Measurements from ENCODE around the gene ME3.
"Not testable (repeated sequence)": the region's sequence is repeated elsewhere in the genome, so short reads cannot be mapped to it uniquely, and the experiment has no call there.

Gene ME3

DNA sequence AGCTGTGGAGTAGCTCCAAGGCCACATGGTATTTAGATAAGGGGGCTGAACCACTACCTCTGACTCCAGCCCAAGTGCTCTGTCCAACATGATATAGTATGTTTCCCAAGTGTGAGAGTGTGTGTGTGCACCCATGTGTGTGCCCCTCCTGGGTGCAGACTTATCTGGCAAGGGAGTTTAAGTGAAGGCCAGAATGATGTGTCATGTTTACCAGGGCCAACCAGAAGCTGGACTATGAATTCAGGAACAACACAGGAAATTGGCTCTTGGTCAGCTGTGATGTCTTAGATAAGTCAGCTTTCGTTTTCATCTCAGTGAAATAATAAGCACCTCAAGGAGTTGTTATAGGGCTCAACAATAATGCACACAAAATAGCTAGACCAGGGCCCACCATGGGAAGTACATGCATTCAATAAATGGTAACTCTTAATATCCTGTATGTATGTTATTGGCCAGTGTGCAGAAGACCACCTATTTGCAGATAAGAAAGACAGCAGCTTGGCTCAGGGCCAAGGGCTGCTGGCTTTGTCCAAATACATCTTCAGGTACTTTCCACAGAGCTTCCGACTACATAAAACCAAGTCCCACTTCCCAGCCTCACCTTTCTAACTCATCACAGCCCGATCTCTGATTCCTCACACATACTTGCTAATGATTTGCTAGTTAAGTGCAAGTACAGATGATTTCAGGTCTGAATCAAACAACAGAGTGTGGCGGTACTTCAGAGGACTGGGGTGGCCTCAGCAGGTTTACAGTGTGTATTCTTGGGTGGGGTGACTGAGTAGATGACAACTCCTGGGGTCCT is 120.9 kb downstream of the ME3 start:
- DNase-seq: no peak

DNA sequence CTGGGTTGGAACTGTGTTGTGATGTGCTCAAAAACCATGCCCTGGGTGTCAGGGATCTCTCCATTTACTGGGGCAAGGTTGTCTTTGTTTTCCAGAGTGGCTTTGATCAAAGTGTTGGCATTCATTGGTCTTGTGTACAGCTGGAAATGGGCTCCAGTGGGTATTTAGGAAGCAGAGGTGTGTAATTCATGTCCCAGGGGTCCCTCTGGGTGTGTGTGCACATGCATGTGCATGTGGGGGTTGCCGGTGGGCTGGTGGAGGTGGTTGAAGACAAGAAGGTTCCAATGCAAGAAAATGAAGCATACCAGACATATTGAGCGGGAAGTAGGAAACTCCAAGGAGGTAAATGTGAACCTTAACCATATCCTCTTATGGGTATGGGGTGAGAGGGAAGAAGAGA is 121.7 kb downstream of the ME3 start:
- DNase-seq: no peak

DNA sequence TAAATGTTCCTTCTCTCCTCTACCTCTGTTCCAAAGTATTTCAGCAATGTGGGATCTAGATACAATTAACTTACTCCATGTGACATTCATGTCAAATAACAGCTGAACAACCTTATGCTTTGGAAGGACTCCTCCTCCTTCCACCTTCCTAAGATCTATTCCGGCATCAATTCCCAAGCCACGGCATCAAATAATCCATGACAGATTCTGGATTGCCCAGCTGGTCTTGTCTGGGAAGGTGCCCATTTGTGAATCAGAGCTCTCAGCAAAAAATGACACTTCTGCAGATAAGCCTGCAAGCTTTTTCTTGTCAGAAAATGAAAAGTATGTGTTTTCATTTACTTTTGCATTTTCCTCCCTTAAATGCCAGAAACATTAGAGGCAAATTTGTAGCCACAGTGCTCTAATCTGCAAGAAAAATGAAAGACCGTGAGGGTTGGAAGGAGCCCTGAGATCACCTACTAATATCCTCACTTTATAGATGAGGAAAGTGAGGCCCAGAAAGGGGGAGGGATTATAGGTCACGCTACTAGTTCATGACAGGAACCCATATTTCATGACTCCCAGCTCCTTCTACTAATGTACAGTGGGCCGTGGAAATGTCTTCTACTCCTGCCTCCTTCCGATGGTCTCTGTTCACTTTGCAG is 124.0 kb downstream of the ME3 start:
- no peak for DNase-seq

DNA sequence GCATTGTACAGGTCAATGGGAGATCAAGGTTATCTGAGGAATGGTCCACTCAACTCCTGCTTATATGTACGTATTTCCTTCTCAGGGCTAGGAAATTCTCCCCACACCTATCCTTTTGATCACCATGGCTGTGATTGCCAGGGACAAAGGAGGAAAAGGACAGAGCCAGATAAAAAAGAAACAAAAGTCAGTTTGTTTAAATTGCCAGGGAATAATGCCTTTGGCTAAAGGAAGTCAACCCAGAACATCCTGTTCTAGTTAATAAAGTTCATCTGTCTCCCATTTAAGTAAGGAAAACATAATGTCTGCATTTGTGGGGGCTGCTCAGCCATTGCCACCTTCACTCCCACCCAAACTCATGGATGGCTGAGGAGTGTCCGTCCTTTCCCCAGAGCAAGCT is 124.7 kb downstream of the ME3 start:
- DNase-seq: no peak

DNA sequence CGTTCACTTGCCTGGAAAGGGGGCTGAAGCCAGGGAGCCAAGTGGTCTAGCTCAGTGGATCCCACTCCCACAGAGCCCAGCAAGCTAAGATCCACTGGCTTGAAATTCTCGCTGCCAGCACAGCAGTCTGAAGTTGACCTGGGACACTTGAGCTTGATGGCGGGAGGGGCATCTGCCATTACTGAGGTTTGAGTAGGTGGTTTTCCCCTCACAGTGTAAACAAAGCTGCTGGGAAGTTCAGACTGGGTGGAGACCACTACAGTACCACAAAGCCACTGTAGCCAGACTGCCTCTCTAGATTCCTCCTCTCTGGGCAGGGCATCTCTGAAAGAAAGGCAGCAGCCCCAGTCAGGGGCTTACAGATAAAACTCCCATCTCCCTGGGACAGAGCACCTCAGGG is 131.1 kb downstream of the ME3 start:
- not testable (repeated sequence) for DNase-seq

DNA sequence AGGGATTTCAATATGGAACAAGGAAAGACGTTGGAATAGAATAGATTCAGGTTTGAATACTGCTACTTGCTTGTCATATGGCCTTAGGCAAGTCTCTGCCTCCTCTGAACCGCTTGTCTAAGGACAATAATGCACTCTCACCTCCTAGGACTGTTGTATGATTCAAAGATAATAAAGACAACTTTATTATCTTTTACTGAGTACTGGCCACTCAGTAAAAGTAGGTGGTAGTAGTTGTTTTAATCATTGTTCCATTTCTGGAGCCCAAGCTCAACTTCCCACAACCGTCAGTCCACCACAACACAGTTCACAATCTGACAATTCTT is 134.2 kb downstream of the ME3 start:
- no peak for DNase-seq

DNA sequence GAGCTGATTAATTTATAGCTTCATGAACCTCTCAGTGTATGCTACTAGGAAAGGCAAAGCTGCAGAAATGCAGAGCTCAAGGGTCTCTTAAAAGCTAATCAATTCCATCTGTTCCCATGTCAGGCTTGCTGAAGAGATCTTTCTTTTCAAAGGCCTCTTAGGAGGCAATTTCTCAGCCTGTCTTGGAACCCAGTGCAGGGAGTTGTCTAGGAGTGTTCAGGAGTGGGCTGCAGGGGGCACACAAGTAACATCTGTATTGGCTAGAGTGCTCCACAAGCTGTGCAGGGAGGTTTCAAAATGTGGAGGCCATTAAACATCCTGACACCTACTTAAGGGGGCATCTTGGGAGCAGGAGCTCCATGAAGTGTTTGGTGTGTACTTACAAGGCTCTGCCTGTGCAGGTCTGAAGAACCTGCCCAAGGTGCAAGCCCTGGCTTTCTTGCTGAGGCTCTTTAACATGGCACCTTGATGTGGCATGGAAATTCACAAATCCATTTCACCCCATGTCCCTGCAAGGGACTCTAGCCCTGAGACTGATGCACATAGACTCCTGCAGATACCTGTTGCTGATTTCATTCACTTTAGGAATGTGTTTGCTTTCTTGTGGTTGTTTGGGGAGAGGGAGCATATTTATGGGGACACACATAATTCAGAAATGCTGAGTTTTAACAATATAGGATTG is 134.7 kb downstream of the ME3 start:
- peak; percentile 64 for DNase-seq

DNA sequence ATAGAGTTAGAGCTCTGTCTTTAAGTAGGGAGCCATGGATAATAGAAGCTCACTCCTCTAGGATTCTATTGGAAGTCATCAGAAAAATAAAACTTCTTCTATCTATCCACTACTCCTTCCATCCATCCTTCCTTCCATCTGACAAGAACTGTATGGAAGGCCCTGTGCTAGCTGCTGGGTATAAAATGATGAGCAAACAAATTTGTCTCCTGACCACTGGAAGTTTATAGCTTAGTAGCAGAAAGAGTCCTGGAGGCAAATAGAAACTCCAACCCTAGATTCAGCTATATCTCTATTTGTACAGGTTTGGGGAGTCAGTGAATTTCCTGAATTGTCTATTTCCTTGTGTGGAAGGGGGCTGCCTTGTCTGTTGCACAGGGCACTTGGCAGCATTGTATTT is 136.6 kb downstream of the ME3 start:
- no peak for DNase-seq

DNA sequence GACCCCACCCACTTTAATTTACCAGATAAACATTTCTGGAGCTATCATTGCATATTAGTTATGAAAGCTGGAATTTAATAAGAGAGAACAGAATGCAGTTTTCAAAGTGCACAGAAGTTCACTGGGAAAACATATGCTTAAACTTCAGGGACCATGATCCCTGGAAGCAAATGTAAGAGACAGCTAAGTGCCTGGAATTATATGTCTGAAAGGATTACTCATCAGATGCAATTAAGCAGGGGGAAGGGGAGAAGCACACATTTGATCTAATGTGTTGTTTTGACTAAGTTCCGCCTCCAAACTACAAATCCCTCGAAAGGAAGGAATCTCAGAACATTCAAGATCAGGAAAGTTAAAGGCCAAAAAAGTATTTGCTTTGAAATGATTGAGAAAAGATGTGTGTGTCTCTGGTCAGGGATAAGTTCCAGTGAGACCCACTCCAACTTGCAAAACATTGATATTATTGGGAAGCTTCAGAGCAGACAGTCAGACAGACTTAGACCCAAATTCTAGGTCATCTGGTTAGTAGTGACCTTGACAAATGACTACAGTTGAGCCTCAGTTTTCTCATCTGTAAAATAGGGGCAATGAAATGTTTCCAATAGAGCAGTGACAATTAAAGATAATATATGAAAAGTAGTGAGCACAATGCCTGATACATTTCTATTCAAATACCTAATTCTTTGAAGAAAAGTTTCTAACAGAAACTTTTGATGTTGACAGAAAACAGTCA is 147.6 kb downstream of the ME3 start:
- no peak for DNase-seq

DNA sequence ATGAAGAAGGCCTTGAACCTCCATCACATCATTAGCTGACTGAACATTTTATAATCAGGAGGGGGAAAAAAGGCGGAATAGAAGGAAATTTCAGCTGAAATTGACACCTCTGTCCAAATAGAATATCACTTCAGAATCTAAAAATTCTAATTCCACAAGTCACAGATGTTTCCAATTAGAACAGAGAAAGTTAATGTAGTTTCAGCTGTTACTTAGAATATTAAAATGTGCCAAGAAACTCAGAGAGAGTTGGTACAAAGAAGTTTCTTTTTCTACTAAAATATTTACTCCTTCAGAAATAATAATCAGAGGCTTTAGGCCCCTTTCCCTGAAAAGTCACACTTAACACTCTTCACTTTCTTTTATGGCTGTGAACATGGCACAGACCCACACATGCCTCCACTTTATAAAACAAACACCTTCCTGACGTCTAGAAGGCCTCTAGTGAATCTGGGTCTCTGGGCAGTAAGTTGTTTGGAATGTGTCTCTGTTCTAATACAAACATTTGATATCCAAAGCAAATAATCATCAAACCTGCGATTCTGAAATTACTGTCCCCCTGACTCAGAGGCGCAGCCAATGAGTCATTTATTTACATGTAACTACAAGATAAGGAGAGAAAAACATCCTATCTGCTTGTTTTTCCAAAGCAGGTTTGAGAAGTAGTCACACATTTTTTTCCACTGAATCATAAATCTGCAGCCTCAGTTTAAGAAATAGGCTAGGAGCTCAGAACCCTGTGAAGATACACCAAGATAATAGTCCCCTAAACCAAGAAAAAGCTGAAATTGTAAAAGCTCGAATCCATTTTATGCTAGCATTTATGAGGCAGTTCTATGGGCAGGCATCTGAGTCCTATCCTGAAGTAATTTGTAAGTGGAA is 148.4 kb downstream of the ME3 start:
- no peak for DNase-seq

DNA sequence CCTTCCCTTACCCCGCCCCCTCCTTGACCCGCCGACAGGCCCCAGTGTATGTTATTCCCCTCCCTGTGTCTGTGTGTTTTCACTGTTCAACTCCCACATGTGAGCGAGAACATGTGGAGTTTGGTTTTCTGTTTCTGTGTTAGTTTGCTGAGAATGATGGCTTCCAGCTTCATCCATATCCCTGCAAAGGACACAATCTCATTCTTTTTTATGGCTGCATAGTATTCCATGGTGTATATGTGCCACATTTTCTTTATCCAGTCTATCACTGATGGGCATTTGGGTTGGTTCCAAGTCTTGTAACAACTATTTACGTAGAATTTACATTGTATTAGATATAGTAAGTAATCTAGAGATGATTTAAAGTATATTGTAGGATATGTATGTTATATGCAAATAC is 149.9 kb downstream of the ME3 start:
- DNase-seq: not testable (repeated sequence)

DNA sequence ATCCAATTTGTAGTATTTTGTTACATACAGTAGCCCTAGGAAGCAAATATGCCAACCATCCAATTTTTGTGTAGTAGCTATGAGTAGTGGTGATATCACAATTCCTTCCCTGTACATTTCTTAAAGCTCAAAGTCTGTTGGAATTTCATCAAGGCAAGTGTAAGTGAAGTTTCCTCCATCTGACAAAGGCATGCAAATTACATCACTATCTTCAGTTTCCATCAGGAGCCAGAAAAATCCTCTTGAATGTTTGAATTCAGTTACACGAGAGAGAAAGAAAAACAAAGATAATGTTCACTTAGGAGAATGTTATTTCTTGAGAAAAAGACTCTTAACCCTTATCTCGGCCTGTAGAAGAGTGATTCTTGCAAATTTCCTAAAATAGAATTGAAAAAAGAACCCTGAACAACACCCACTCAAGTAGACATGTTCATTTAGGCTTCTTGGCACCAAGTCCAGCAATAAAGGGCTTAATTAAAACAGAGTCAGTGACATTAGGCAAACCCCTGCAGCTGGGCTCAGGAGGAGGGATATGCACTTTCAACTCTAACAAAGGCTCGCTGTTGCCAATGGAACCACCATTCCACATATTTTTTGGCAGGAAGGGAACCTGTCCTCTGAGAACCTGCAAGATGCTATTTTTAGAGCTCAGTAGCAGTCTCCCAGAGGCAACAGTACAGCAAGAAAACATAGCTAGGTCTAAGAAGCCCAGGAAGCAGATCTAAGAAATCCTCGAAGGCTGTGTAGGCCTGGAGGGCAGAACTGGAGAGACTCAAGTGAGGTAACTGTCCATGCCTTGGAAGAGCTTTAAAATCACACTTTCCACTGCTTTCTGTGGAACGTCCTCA is 153.1 kb downstream of the ME3 start:
- DNase-seq: peak; percentile 10

DNA sequence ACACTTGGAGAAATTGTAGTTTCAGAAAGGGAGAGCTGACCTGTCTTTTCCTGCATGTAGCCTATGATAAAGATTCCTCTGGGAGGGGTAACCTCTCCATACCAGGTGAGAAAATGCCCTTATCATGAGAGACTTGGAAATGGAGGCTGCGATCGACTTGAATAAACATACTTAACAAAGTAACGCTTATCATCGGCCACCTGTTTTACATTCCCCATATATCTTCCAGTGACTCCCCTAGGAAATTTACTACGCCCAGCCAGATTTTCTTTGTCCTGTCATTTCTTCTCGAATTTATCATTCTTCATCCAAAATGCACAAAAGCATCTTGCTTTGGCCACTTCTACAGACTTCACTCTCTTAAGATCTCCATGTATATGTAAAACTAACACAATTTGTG is 154.2 kb downstream of the ME3 start:
- DNase-seq: no peak

DNA sequence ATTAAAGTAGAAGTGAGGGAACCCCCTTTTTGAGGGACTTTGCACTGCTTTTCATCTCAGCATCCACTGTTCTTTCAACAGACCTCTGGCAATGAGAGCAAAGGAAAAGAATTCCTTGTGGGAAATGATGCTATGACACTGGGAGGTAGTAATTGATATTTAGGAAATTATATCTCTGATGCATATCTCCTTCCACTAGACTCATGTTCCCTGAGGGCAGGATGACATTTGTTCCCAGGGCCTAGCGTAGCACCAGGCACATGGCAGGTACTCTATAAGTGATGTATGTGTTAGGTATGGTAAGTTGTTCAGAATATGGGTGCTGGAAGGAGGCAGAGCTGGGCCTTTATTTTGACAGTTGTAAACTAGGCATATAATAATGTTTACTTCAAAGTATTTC is 154.9 kb downstream of the ME3 start:
- DNase-seq: no peak

DNA sequence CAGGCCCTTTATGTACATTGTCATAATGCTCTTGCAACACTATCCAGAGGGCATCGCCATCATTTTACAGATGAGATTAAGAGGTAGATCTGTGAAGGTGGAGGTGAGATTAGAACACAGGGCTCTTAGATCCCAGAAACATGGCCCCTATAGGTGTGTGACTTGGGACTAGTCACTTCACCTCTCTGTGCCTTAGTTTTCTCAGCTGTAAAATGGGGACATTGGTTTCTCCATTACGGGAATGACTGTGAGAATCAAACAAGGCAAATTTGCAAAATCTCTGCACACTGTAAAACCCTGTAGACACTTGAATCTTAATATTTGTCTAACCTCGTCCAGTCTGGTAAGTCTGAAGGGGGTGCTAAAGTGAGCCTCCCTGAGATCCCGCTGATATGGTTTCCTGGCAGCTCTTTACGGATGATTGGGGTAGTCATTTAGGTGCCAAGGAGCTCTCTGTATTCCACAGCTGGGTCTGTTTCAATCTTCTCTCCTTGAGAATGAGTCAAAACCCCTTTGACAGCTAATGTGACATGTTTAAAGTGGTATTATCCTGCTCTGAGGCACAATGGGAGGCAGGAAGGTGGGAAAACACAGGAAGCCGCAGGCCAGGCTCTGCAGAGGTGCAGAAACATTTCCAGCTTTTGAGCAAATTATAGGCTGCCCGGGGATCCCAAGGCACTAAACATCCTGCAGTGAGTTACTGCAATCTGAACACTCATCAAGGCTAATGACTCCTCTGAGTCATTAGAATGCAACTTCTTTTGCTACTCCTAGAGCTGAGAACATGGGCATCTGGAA is 156.9 kb downstream of the ME3 start:
- peak; percentile 35 for DNase-seq

DNA sequence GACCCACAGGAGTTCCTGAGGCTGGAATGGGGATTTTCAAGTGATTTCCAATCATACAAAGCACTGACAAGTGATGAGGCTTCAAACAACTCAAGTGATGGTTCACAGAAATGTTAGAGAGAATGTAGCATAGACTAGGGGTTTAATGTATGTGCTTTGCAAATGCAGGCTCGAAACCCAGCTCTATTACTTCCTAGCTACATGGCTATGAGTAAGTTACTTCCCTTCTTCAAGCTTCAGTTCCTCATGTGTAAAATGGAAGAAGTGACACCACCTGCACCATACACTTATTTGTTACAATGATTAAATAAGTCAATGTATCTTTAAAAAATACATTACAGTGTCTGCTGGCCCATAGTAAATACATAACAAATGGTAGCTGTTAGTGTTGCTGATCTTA is 158.0 kb downstream of the ME3 start:
- no peak for DNase-seq

DNA sequence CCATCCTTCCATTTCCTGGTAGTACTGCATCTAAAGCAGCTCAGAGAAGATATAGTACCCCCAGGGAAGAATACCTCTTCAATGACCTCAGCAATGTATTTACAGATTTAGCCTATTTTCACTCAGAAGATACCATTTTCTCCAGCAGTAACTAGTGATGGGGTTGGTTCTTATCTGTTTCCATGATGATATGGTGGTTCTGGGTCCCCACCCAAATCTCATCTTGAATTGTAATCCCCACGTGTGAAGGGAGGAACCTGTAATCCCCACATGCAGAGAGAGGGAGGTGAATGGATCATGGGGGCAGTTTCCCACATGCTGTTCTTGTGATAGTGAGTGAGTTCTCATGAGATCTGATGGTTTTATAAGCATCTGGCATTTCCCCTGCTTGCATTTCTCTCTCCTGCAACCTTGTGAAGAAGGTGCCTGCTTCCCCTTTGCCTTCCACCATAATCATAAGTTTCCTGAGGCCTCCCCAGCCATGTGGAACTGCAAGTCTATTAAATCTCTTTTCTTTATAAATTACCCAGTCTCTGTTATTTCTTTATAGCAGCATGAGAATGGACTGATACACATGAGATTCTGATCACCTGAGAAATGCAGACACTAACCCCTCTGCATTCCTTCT is 158.6 kb downstream of the ME3 start:
- no peak for DNase-seq

DNA sequence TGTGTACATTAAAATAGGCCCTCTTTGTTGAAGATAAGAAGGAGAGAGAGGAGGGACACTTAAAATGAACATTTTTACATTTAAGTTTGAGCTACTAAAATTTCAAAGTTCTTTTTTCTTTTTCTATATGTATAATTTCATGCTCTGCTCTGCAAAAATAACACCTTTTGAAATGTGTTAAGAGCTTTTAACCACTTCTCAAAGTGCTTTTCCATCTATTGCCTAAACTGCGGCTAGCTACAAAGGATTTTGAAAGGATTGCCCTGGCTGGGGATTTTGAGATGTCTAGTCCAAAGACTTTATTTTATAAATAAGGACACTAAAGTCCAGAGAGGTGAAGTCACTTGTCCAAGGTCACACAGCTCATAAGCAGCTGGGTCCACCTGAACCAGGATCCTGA is 159.3 kb downstream of the ME3 start:
- DNase-seq: no peak

DNA sequence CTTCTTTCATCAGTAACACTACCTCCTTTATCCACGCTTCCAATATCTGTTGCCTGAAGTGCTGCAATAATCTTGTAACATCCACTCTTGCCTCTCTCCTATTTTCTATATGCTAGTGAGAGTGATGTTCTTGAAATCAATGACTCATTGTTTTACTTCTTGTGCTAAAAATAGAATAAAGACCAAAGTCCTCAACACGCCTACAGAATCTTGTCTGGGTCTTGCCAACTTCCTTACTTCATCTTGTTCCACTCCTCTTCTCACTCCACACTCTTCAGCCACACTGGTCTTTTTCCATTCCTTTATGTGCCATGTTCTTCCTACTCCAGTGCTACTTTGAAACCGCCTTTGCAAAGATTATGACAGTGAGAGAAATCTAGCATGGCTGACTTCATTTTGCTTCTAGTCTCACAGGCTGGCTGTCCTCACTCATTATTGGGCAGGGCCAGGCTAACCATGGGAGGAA is 161.3 kb downstream of the ME3 start:
- DNase-seq: no peak

DNA sequence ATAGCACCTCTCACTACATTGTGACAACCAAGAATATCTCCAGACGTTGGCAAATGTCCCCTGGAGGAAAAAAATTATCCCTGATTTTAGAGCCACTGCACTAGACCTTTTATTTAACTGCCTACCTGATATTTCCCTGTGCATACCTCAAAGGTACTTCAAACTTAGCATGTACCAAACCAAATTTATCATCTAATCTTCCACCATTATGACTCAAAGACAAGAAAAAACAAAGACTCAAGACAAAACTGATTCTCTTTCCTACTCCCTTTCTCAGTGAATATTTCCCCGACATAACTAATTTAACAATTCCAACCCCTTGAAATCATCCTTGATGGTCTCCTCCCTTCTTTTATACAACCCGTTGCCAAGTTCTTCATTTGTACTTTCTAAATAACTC is 161.7 kb downstream of the ME3 start:
- no peak for DNase-seq

Measured in DMS79 (cell line).